Fibroblast of skin of left quadriceps (primary cell): Measurements from ENCODE around the gene SYT1.
"Not testable (repeated sequence)": the region's sequence is repeated elsewhere in the genome, so short reads cannot be mapped to it uniquely, and the experiment has no call there.

ENCODE experiments used
- DNase-seq, 2 experiments: peaks; one replicate each; pipeline ENCODE4 v3.0.0-alpha.2; 2013; ENCODE audit warnings: low read depth in 2 of 2

The SYT1 gene

GRCh38 chr12:79393842-79394241 lies 529.3 kb downstream of the SYT1 start:
- no peak for DNase-seq

GRCh38 chr12:79397609-79398008 lies 533.0 kb downstream of the SYT1 start:
- no peak for DNase-seq

GRCh38 chr12:79400481-79400880 lies 535.9 kb downstream of the SYT1 start:
- DNase-seq: no peak

GRCh38 chr12:79402606-79403005 lies 538.0 kb downstream of the SYT1 start:
- peak in 1 of 2 experiments; percentile 45 for DNase-seq

- no peak for DNase-seq
These were observed 542.4 kb downstream of the SYT1 start for GRCh38 chr12:79406993-79407392.

GRCh38 chr12:79407671-79408622 lies 543.4 kb downstream of the SYT1 start:
- DNase-seq: peak; percentile 91

- DNase-seq: no peak
These were observed 544.1 kb downstream of the SYT1 start for GRCh38 chr12:79408689-79409088.

GRCh38 chr12:79409562-79409961 lies 545.0 kb downstream of the SYT1 start:
- peak; percentile 96 for DNase-seq

- DNase-seq: no peak
These were observed 547.2 kb downstream of the SYT1 start for GRCh38 chr12:79411791-79412190.

- DNase-seq: no peak
These were observed 549.2 kb downstream of the SYT1 start for GRCh38 chr12:79413796-79414195.

GRCh38 chr12:79414252-79414651 lies 549.7 kb downstream of the SYT1 start:
- DNase-seq: no peak

GRCh38 chr12:79415321-79415720 lies 550.7 kb downstream of the SYT1 start:
- peak in 1 of 2 experiments; percentile 49 for DNase-seq

- DNase-seq: no peak
These were observed 551.3 kb downstream of the SYT1 start for GRCh38 chr12:79415746-79416435.

- DNase-seq: peak; percentile 96 to 97
These were observed 555.6 kb downstream of the SYT1 start for GRCh38 chr12:79420146-79420618.

GRCh38 chr12:79421236-79421740 lies 556.7 kb downstream of the SYT1 start:
- DNase-seq: no peak

- no peak for DNase-seq
These were observed 557.7 kb downstream of the SYT1 start for GRCh38 chr12:79422060-79422812.

GRCh38 chr12:79423560-79423959 lies 559.0 kb downstream of the SYT1 start:
- DNase-seq: no peak

- peak; percentile 87 to 88 for DNase-seq
These were observed 559.6 kb downstream of the SYT1 start for GRCh38 chr12:79424109-79424721.

GRCh38 chr12:79426121-79426520 lies 561.5 kb downstream of the SYT1 start:
- no peak for DNase-seq

- DNase-seq: not testable (repeated sequence)
These were observed 562.2 kb downstream of the SYT1 start for GRCh38 chr12:79426744-79427143.

- DNase-seq: no peak
These were observed 569.0 kb downstream of the SYT1 start for GRCh38 chr12:79433465-79434072.
